Measurements from ENCODE around the gene PTMS. TPM values are rescaled to one million over a fixed set of nuclear protein-coding genes. Genes with fewer than 3 reads are reported as not detected.

PTMS gene
- total and polyA plus RNA-seq, 9 of the 15 experiments (the other 6 are each of a cell fraction or from before 2014, with no cell fraction given) = 5.1 to 287 (median 78.5) TPM

- in situ Hi-C loops (cut with MboI) (no loop called here), intact Hi-C loops (cut with micrococcal nuclease) (no loop called here)
- no peak for ATAC-seq
- no peaks in the 10 kb centered on the region for H3K79me2 ChIP-seq (ENCODE audit: control insufficient read depth, insufficient read depth, low read length)
- no peaks in the 10 kb centered on the region for H3K9me1 ChIP-seq (ENCODE audit: control insufficient read depth, insufficient read depth, low read length)
- WGBS (ENCODE audit: insufficient coverage, low coverage, missing lambda C conversion rate) = 81% methylated on average over 4 of the region's 5 CpGs
- no peaks in the 10 kb centered on the region for H3K36me3 ChIP-seq (ENCODE audit: control insufficient read depth, insufficient read depth, low read length)
- no TSS peak for BruUV-seq (replicated peaks)
- H4K20me1 ChIP-seq (replicated peaks; ENCODE audit: control insufficient read depth, insufficient read depth, low read length) = no peaks in the 10 kb centered on the region
- ChIA-PET POLR2A (interaction anchor here (0.8 to 1.4 kb wide), 2 partner anchors 13 to 29 kb away, joined by 3 to 5 read pairs; partner anchors contain the start of genes COPS7A and PTMS), CTCF (ENCODE audit: low intra/inter-chr PET ratio) (interaction anchor here (0.7 kb wide), 1 partner anchor 89 kb away, joined by 5 read pairs; no protein-coding TSS in a partner anchor)
- H3K9ac ChIP-seq (ENCODE audit: insufficient read depth in 1 of 2, low read depth in 2 of 2, low read length in 2 of 2) = no peak overlapping the region
- DNase-seq (ENCODE audit: extremely low read depth in 1 of 4, low spot score in 3 of 4) = no peak
- no peaks in the 10 kb centered on the region; the same call in 1 of the 2 replicates for H3K9me3 ChIP-seq (replicated peaks; ENCODE audit: control insufficient read depth, insufficient read depth, low read depth, low read length)
- no peak overlapping the region for H2AFZ ChIP-seq (ENCODE audit: low read depth, low read length)
- peaks cover 0 to 2% of the 10 kb centered on the region in 2 experiments; a peak in 2 of 5 replicates for H3K4me1 ChIP-seq (replicated peaks in 1 of 2; ENCODE audit: control insufficient read depth in 2 of 2, insufficient read depth in 2 of 2, low read length in 2 of 2)
- no peak overlapping the region for H3K4me2 ChIP-seq (ENCODE audit: insufficient read depth, low read length)
- no peak overlapping the region for H3K4me3 ChIP-seq
- H3K27ac ChIP-seq (ENCODE audit: extremely low read depth, low read depth, low read length) = no peak overlapping the region
- no peak for TF ChIP-seq ZBTB11 (CRISPR knock-in tag; IDR thresholded peaks at IDR 0.05)
- TF ChIP-seq ZSCAN29 (IDR thresholded peaks at IDR 0.05) = no peak
- no peak for TF ChIP-seq MCM7 (IDR thresholded peaks at IDR 0.05)
- TF ChIP-seq ZNF280A (IDR thresholded peaks at IDR 0.05; ENCODE audit: low read depth, partially characterized antibody) = peak; percentile 38
- no peak for TF ChIP-seq ZNF134 (CRISPR knock-in tag; conservative IDR thresholded peaks at IDR 0.05)
- no peak for TF ChIP-seq NCOA1 (IDR thresholded peaks at IDR 0.05; ENCODE audit: low read depth)
- TF ChIP-seq NR2C1 (IDR thresholded peaks at IDR 0.05) = no peak
- TF ChIP-seq NR2C1 (tag; IDR thresholded peaks at IDR 0.05) = no peak
- TF ChIP-seq TFE3 (CRISPR knock-in tag; IDR thresholded peaks at IDR 0.05) = no peak
- peak; percentile 31 to 51; a peak in 1 of 4 replicates for TF ChIP-seq TRIM24 (IDR thresholded peaks at IDR 0.05)
- TF ChIP-seq STAT5A (IDR thresholded peaks at IDR 0.05; ENCODE audit: borderline replicate concordance, low read length) = no peak
- TF ChIP-seq NFE2L1 (tag; IDR thresholded peaks at IDR 0.05; ENCODE audit: borderline replicate concordance, low read depth) = no peak
- no peak for TF ChIP-seq RBM34 (IDR thresholded peaks at IDR 0.05; ENCODE audit: borderline replicate concordance, insufficient read depth, low read length)
- no peak for TF ChIP-seq NONO (IDR thresholded peaks at IDR 0.05; ENCODE audit: low read depth in 2 of 2, low read length in 1 of 2)
- peak in 1 of 2 experiments; percentile 90; a peak in 2 of 3 replicates for TF ChIP-seq CBX3 (IDR thresholded peaks at IDR 0.05; ENCODE audit: borderline replicate concordance in 1 of 2, low read length in 2 of 2)
- no peak for TF ChIP-seq ZBTB17 (CRISPR knock-in tag; IDR thresholded peaks at IDR 0.05)
- TF ChIP-seq CXXC5 (CRISPR knock-in tag; IDR thresholded peaks at IDR 0.05) = no peak
- FAIRE-seq = no peak
- H3K27me3 ChIP-seq (ENCODE audit: control insufficient read depth in 2 of 2, insufficient read depth in 2 of 2, low read length in 2 of 2) = no peaks in the 10 kb centered on the region
These were observed 29.4 kb upstream of the PTMS start for GRCh38 chr12:6736754-6737153.

Measured in K562 (cell line).